Upper lobe of left lung (tissue), 6 donors: Measurements from ENCODE around the gene NEURL2. TPM values are rescaled to one million over a fixed set of nuclear protein-coding genes. Genes with fewer than 3 reads are reported as not detected.
"Not testable (repeated sequence)": the region's sequence is repeated elsewhere in the genome, so short reads cannot be mapped to it uniquely, and the experiment has no call there.

Experiments used
- ATAC-seq, 2 donors: fragments of 200-7000 bp; cut with Tn5 transposase; one replicate each; pipeline ENCODE4 v1.9.1; 2022; ENCODE audit warnings: mild to moderate bottlenecking in 2 of 2, moderate library complexity in 2 of 2; ENCODE audit not compliant: low FRiP score in 2 of 2
- DNase-seq, 2 donors: peaks; one replicate each; pipeline ENCODE4 v3.0.0-alpha.2; 2019 to 2020
- H3K27ac ChIP-seq, 4 donors: fragments of 200-600 bp; sonication (generic); one replicate each; pipeline ENCODE4 v1.5.1; 2016 to 2019
- H3K27me3 ChIP-seq, 4 donors: fragments of 200-600 bp; sonication (generic); one replicate each; pipeline ENCODE4 v1.5.1; 2017 to 2019
- H3K36me3 ChIP-seq, 4 donors: fragments of 200-600 bp; sonication (generic); one replicate each; pipeline ENCODE4 v1.5.1; 2016 to 2019
- H3K4me1 ChIP-seq, 4 donors: fragments of 200-600 bp; sonication (generic); one replicate each; pipeline ENCODE4 v1.5.1; 2018 to 2019
- H3K4me3 ChIP-seq, 4 donors: fragments of 200-600 bp; sonication (generic); one replicate each; pipeline ENCODE4 v1.5.1; 2017 to 2019; ENCODE audit warnings: mild to moderate bottlenecking in 2 of 4, moderate library complexity in 1 of 4
- H3K9me3 ChIP-seq, 4 donors: fragments of 200-600 bp; sonication (generic); one replicate each; pipeline ENCODE4 v1.5.1; 2018 to 2019
- CTCF ChIP-seq, 6 experiments: fragments of 450-650 bp in 4 of 6; fragments of 200-600 bp in 2 of 6; sonication (generic) in 2 of 6; IDR thresholded peaks; one replicate each; pipeline ENCODE4 v1.5.1; 2016 to 2019; ENCODE audit warnings: antibody characterized with exemption in 6 of 6
- EP300 ChIP-seq, 4 donors: sonication (generic); formaldehyde crosslinking; IDR thresholded peaks; one replicate each; pipeline ENCODE4 v1.5.1; 2017; ENCODE audit warnings: antibody characterized with exemption in 4 of 4, control low read depth in 2 of 4
- POLR2A ChIP-seq, 4 donors: fragments of 450-650 bp; IDR thresholded peaks; one replicate each; pipeline ENCODE4 v1.5.1; 2016 to 2017; ENCODE audit warnings: antibody characterized with exemption in 4 of 4, mild to moderate bottlenecking in 2 of 4
- POLR2AphosphoS5 ChIP-seq, 2 donors: sonication (generic); formaldehyde crosslinking; IDR thresholded peaks; one replicate each; pipeline ENCODE4 v1.5.1; 2017; ENCODE audit warnings: antibody characterized with exemption in 2 of 2
- WGBS, 2 donors: methylation state at CpG; one replicate each; pipeline ENCODE4 v1.1.5; 2017 to 2018; 5-methylcytosine and 5-hydroxymethylcytosine counted together
- total RNA-seq, 6 donors: library from RNA; depleted of rRNA in 4 of 6; stranded (reverse); fragments of >200 nt in 4 of 6; gene quantifications; one replicate each; pipeline versions ENCODE4 v1.1.0 to v1.2.1, GENCODE V29; 2016 to 2021
- donor health status: DM: no; HTN: no; CAD: no; lungs with moderate emphysema.
- donor health status: DM: no; HTN: yes; CAD: no; lungs with severe emphysema.

Gene NEURL2
- total RNA-seq, 6 donors from 2014 or later = 3.9 to 31.4 (median 5.5) TPM

DNA sequence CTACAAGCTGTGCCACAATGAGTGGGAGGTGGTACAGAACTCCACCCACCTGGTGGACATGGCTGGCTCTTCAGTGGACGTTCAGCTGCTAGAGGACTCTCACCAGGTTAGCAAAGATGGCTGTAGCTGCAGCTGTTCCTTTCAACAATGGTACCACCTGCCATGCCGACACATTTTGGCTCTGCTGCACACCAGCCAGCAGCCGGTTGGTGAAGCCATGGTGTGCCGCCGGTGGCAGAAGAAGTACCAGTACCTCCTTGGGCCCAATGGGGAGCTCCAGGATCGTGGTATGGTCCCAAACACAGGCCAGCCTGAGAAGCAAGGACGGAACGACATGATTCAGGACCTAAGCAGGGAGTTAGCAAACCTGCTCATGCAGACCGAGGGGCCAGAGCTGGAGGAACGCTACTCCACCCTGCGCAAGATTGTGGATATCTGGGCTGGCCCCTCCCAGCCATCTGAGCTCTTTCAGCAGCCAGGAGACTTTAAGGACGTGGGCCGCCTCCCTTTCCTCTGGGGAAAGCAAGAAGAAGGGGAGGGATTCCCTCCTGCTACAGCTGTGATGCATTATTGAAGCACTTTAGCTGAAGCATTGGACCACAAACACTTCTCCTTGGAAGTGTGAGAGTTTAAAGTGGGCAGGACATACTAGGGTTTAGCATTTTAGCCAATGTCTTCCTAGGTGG, 12.8 kb downstream of the NEURL2 start:
- ATAC-seq (peak in 1 of 2 donors; percentile 60), DNase-seq (no peak)
- Histone ChIP-seq H3K4me1 (peaks cover 7 to 17% (median 14%) of the 10 kb centered on the region in 4 donors), H3K4me3 (no peak overlapping the region), H3K27me3 (no peaks in the 10 kb centered on the region), H3K36me3 (peaks cover 5 to 32% (median 24%) of the 10 kb centered on the region in 4 donors), H3K27ac (no peak overlapping the region), H3K9me3 (no peaks in the 10 kb centered on the region)
- TF ChIP-seq CTCF (IDR thresholded peaks at IDR 0.05) (no peak), EP300 (IDR thresholded peaks at IDR 0.05) (no peak), POLR2A (IDR thresholded peaks at IDR 0.05) (no peak), POLR2AphosphoS5 (IDR thresholded peaks at IDR 0.05) (no peak)
- 86 to 94% methylated on average over 4 to 12 of the region's 13 CpGs for WGBS, 2 donors

DNA sequence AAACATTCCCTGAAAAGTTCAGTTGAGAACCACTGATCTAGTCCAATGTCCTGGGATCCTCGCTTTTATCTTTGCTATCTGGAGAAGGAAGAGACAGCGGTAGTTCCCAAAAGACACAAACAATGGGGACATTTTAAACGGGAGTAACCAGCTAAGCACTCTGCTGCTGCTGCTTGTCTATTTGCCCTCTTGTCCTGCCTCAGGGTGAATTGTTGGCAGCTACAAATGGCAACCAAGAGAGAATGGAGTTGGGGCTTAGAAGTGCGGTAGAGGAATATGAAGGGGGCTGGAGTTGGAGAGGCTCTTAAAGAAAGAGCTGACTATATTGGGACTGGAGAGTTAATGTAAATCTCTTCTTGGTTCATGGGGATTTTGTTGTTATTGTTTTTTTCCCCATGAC, 16.4 kb downstream of the NEURL2 start:
- no peak overlapping the region for H3K4me3 ChIP-seq
- no peaks in the 10 kb centered on the region for H3K9me3 ChIP-seq
- H3K27ac ChIP-seq = no peak overlapping the region
- no peak for ATAC-seq
- H3K4me1 ChIP-seq = no peaks in the 10 kb centered on the region
- no peak for DNase-seq
- H3K27me3 ChIP-seq = no peaks in the 10 kb centered on the region
- TF ChIP-seq POLR2A (IDR thresholded peaks at IDR 0.05) (no peak), EP300 (IDR thresholded peaks at IDR 0.05) (no peak), POLR2AphosphoS5 (IDR thresholded peaks at IDR 0.05) (no peak), CTCF (IDR thresholded peaks at IDR 0.05) (no peak)
- peaks cover 5 to 23% (median 19%) of the 10 kb centered on the region in 4 donors for H3K36me3 ChIP-seq
- WGBS, 2 donors = 69 to 76% methylated on average over 4 of the region's 4 CpGs

GRCh38 chr20:45874104-45874481, 16.9 kb downstream of the NEURL2 start:
- H3K27me3 ChIP-seq, H3K9me3 ChIP-seq, H3K4me1 ChIP-seq, DNase-seq, H3K4me3 ChIP-seq, H3K27ac ChIP-seq, ATAC-seq: not testable (repeated sequence)
- peaks cover 5 to 23% (median 19%) of the 10 kb centered on the region in 4 donors for H3K36me3 ChIP-seq
- 94% methylated on average over 8 to 10 of the region's 10 CpGs for WGBS, 2 donors

DNA sequence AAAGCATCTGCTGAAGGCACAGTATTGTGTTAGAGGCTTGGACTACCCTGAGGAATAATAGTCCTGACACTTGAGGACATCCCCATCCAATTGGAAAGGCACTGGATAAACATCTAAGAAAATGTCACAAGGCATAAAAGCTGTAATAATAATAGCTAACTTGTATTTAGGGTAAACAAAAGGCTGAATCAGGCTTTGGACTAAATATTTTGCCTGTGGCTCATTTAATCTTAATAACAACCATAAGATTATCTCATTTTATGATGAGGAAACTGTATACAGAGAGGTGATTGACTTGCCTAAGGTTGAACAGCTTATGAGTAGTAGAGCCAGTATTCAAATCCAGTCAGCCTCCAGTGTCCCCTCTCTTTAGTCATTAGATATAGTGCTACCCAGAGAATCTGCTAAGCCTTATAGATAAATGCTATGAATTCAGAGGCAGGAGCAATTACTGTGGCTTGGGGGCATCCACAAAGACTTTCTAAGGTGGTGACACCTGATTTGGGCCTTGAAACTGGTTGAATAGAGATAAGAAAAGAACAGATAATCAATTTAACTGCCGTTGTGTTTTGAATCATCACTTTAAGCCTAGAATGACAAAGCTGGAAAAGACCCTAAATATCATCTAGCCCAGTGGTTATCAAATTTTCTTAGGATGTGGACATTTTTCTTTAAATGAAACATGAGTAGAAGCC, 17.5 kb downstream of the NEURL2 start:
- WGBS, 2 donors = 76 to 96% methylated on average over 1 of the region's 1 CpG
- ATAC-seq (no peak), DNase-seq (no peak)
- no peaks in the 10 kb centered on the region for H3K4me1 ChIP-seq
- no peak overlapping the region for H3K4me3 ChIP-seq
- peaks cover 5 to 22% (median 18%) of the 10 kb centered on the region in 4 donors for H3K36me3 ChIP-seq
- H3K27ac ChIP-seq = no peak overlapping the region
- H3K9me3 ChIP-seq = no peaks in the 10 kb centered on the region
- H3K27me3 ChIP-seq = no peaks in the 10 kb centered on the region
- no peak for TF ChIP-seq EP300 (IDR thresholded peaks at IDR 0.05)
- no peak for TF ChIP-seq POLR2A (IDR thresholded peaks at IDR 0.05)
- TF ChIP-seq POLR2AphosphoS5 (IDR thresholded peaks at IDR 0.05) = no peak
- TF ChIP-seq CTCF (IDR thresholded peaks at IDR 0.05) = no peak

DNA sequence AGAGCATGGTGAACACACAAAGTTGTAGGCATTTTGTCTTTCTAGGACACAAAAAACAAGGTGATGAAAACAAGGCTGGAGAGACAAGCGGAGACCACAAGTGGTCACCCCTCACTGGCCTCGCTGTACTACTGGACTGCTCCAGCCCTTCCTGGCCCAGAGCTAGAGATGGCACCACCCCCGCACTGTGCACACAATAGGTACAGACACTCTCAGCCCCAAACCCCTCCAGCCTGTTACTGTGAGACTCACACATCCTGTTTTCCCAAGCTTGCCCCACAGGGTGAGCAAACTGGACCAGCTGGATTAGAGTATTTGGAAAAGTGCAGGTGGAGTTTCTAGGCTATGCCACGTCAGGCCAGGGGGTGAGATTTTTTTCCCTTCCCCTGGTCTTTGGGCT, 18.4 kb downstream of the NEURL2 start:
- Histone ChIP-seq H3K27ac (no peak overlapping the region), H3K9me3 (no peaks in the 10 kb centered on the region), H3K4me3 (no peak overlapping the region), H3K4me1 (no peaks in the 10 kb centered on the region), H3K27me3 (no peaks in the 10 kb centered on the region), H3K36me3 (peaks cover 0 to 13% (median 10%) of the 10 kb centered on the region in 4 donors)
- 82 to 99% methylated on average over 4 of the region's 4 CpGs for WGBS, 2 donors
- TF ChIP-seq CTCF (IDR thresholded peaks at IDR 0.05) = no peak
- TF ChIP-seq EP300 (IDR thresholded peaks at IDR 0.05) = no peak
- no peak for TF ChIP-seq POLR2AphosphoS5 (IDR thresholded peaks at IDR 0.05)
- TF ChIP-seq POLR2A (IDR thresholded peaks at IDR 0.05) = no peak
- DNase-seq (no peak), ATAC-seq (peak in 1 of 2 donors; percentile 55)
